Trophoblast cell (in vitro differentiated cells and primary cell): ENCODE measurements around the gene ZBTB17.

Experiments
- DNase-seq, 2 donors: peaks; one replicate each; pipeline ENCODE4 v3.0.0-alpha.2; 2016
- H2AFZ ChIP-seq: 2 replicates; pipeline ENCODE4 v1.6.1; 2013; ENCODE audit warnings: low read length, moderate library complexity, mild to moderate bottlenecking; ENCODE audit not compliant: insufficient read depth, poor library complexity
- H2AK5ac ChIP-seq: 2 replicates; pipeline ENCODE4 v1.6.1; 2013; ENCODE audit warnings: mild to moderate bottlenecking, low read length
- H2BK120ac ChIP-seq: 2 replicates; pipeline ENCODE4 v1.6.1; 2013; ENCODE audit warnings: low read length, mild to moderate bottlenecking, moderate library complexity; ENCODE audit not compliant: insufficient read depth, poor library complexity
- H2BK12ac ChIP-seq: 2 replicates; pipeline ENCODE4 v1.6.1; 2013; ENCODE audit warnings: mild to moderate bottlenecking, low read length, moderate library complexity
- H2BK5ac ChIP-seq: 2 replicates; pipeline ENCODE4 v1.6.1; 2013; ENCODE audit warnings: low read length, low read depth, moderate library complexity, mild to moderate bottlenecking; ENCODE audit not compliant: poor library complexity
- H3K14ac ChIP-seq: 2 replicates; pipeline ENCODE4 v1.6.1; 2013; ENCODE audit warnings: mild to moderate bottlenecking, low read length
- H3K18ac ChIP-seq: 2 replicates; pipeline ENCODE4 v1.6.1; 2013; ENCODE audit warnings: mild to moderate bottlenecking, low read length
- H3K23ac ChIP-seq: 2 replicates; pipeline ENCODE4 v1.6.1; 2013; ENCODE audit warnings: low read length
- H3K27ac ChIP-seq: 2 replicates; pipeline ENCODE4 v1.5.1; 2013; ENCODE audit warnings: low read depth, mild to moderate bottlenecking, inconsistent platforms, low read length, moderate library complexity
- H3K27me3 ChIP-seq: 2 replicates; pipeline ENCODE4 v1.6.1; 2013; ENCODE audit warnings: inconsistent platforms, mild to moderate bottlenecking, low read length, moderate library complexity; ENCODE audit not compliant: insufficient read depth
- H3K36me3 ChIP-seq, 2 experiments: 1 replicate in 1 of 2; 2 replicates in 1 of 2; pipeline ENCODE4 v1.6.1; 2013; ENCODE audit warnings: low read length in 2 of 2, mild to moderate bottlenecking in 2 of 2, moderate library complexity in 1 of 2; ENCODE audit not compliant: insufficient read depth in 2 of 2, control insufficient read depth in 1 of 2
- H3K4ac ChIP-seq: 2 replicates; pipeline ENCODE4 v1.6.1; 2013; ENCODE audit warnings: low read depth, mild to moderate bottlenecking, low read length, moderate library complexity
- H3K4me1 ChIP-seq, 2 experiments: 1 replicate in 1 of 2; 2 replicates in 1 of 2; pipeline ENCODE4 v1.6.1; 2013; ENCODE audit warnings: low read length in 2 of 2, mild to moderate bottlenecking in 2 of 2, moderate library complexity in 1 of 2; ENCODE audit not compliant: insufficient read depth in 2 of 2, control insufficient read depth in 1 of 2
- H3K4me2 ChIP-seq: 2 replicates; pipeline ENCODE4 v1.6.1; 2013; ENCODE audit warnings: inconsistent platforms, mild to moderate bottlenecking, low read length, moderate library complexity
- H3K4me3 ChIP-seq: 2 replicates; pipeline ENCODE4 v1.5.1; 2013; ENCODE audit warnings: mild to moderate bottlenecking, low read depth, low read length, inconsistent platforms
- H3K79me1 ChIP-seq: one replicate; pipeline ENCODE4 v1.6.1; 2013; ENCODE audit warnings: low read length
- H3K79me2 ChIP-seq: 2 replicates; pipeline ENCODE4 v1.6.1; 2013; ENCODE audit warnings: low read length, mild to moderate bottlenecking; ENCODE audit not compliant: control insufficient read depth, insufficient read depth, poor library complexity
- H3K9ac ChIP-seq: 2 replicates; pipeline ENCODE4 v1.6.1; 2013; ENCODE audit warnings: mild to moderate bottlenecking, low read length
- H3K9me3 ChIP-seq: 2 replicates; pipeline ENCODE4 v1.6.1; 2013; ENCODE audit warnings: low read depth, mild to moderate bottlenecking, control low read depth, inconsistent platforms, low read length; ENCODE audit not compliant: insufficient read depth
- H4K12ac ChIP-seq: 2 replicates; pipeline ENCODE4 v1.6.1; 2013; ENCODE audit warnings: low read depth, mild to moderate bottlenecking, low read length, moderate library complexity
- H4K8ac ChIP-seq: 2 replicates; pipeline ENCODE4 v1.6.1; 2013; ENCODE audit warnings: low read depth, mild to moderate bottlenecking, low read length, moderate library complexity
- H4K91ac ChIP-seq: one replicate; pipeline ENCODE4 v1.6.1; 2013; ENCODE audit warnings: low read depth, mild to moderate bottlenecking, low read length, moderate library complexity
- WGBS: extraction: QIAGEN DNeasy Blood & Tissue Kit; methylation state at CpG from one replicate; pipeline ENCODE4 v1.1.7; 2013; ENCODE audit warnings: missing lambda C conversion rate; ENCODE audit not compliant: insufficient read length, insufficient coverage; ENCODE audit errors: extremely low coverage; 5-methylcytosine and 5-hydroxymethylcytosine counted together

Gene ZBTB17

GRCh38 chr1:16009030-16009460 lies 33.1 kb upstream of the ZBTB17 start:
- no peak overlapping the region for H3K4me3 ChIP-seq
- peaks cover 4% of the 10 kb centered on the region for H3K9me3 ChIP-seq
- no peak overlapping the region for H3K4ac ChIP-seq
- no peak overlapping the region for H3K4me2 ChIP-seq
- no peaks in the 10 kb centered on the region for H3K79me2 ChIP-seq
- peaks cover 6% of the 10 kb centered on the region for H3K79me1 ChIP-seq
- H3K14ac ChIP-seq = no peak overlapping the region
- H3K9ac ChIP-seq = no peak overlapping the region
- no peak overlapping the region for H3K27ac ChIP-seq
- H4K12ac ChIP-seq = no peak overlapping the region
- H2AK5ac ChIP-seq = no peak overlapping the region
- H3K27me3 ChIP-seq = no peaks in the 10 kb centered on the region
- H2BK5ac ChIP-seq = no peak overlapping the region
- H3K4me1 ChIP-seq = peaks cover 10 to 13% of the 10 kb centered on the region in 2 experiments
- DNase-seq = peak; percentile 64 to 90
- no peak overlapping the region for H4K91ac ChIP-seq
- no peak overlapping the region for H3K23ac ChIP-seq
- H3K36me3 ChIP-seq = no peaks in the 10 kb centered on the region
- H2BK120ac ChIP-seq = no peak overlapping the region
- no CpG with 5 or more reads among the region's 4 CpGs for WGBS
- no peak overlapping the region for H4K8ac ChIP-seq
- no peak overlapping the region for H2BK12ac ChIP-seq
- H2AFZ ChIP-seq = no peak overlapping the region
- no peak overlapping the region for H3K18ac ChIP-seq

GRCh38 chr1:16007671-16008341 lies 31.9 kb upstream of the ZBTB17 start:
- Histone ChIP-seq H3K9me3 (peaks cover 4% of the 10 kb centered on the region), H2AFZ (no peak overlapping the region), H2BK120ac (no peak overlapping the region), H2BK5ac (no peak overlapping the region), H3K4ac (no peak overlapping the region), H4K8ac (no peak overlapping the region), H3K18ac (no peak overlapping the region), H3K79me2 (no peaks in the 10 kb centered on the region), H3K14ac (no peak overlapping the region), H3K23ac (no peak overlapping the region), H3K79me1 (peaks cover 3% of the 10 kb centered on the region), H4K12ac (no peak overlapping the region), H2BK12ac (no peak overlapping the region), H2AK5ac (no peak overlapping the region), H3K4me2 (no peak overlapping the region), H3K9ac (no peak overlapping the region), H3K27ac (no peak overlapping the region), H3K36me3 (no peaks in the 10 kb centered on the region), H3K4me3 (no peak overlapping the region), H3K27me3 (no peaks in the 10 kb centered on the region), H4K91ac (no peak overlapping the region), H3K4me1 (peaks cover 3 to 4% of the 10 kb centered on the region in 2 experiments)
- DNase-seq = no peak
- WGBS = no CpG with 5 or more reads among the region's 6 CpGs

GRCh38 chr1:16006552-16007485 lies 30.9 kb upstream of the ZBTB17 start:
- Histone ChIP-seq H3K4me1 (no peaks in the 10 kb centered on the region), H3K27me3 (no peaks in the 10 kb centered on the region), H3K79me2 (no peaks in the 10 kb centered on the region), H3K4ac (no peak overlapping the region), H4K91ac (no peak overlapping the region), H3K9ac (no peak overlapping the region), H4K12ac (no peak overlapping the region), H3K4me3 (peak overlapping the region; percentile 48), H2BK5ac (no peak overlapping the region), H2BK12ac (no peak overlapping the region), H3K14ac (no peak overlapping the region), H3K79me1 (no peaks in the 10 kb centered on the region), H3K36me3 (no peaks in the 10 kb centered on the region), H2AK5ac (no peak overlapping the region), H3K27ac (no peak overlapping the region), H3K23ac (no peak overlapping the region), H3K9me3 (peaks cover 4% of the 10 kb centered on the region), H4K8ac (no peak overlapping the region), H3K18ac (no peak overlapping the region), H3K4me2 (no peak overlapping the region), H2BK120ac (no peak overlapping the region), H2AFZ (no peak overlapping the region)
- WGBS = no CpG with 5 or more reads among the region's 9 CpGs
- DNase-seq = no peak

GRCh38 chr1:16006010-16006409 lies 30.1 kb upstream of the ZBTB17 start:
- Histone ChIP-seq H3K9ac (no peak overlapping the region), H2BK12ac (no peak overlapping the region), H4K8ac (no peak overlapping the region), H4K91ac (no peak overlapping the region), H3K36me3 (no peaks in the 10 kb centered on the region), H3K18ac (no peak overlapping the region), H3K14ac (no peak overlapping the region), H2AK5ac (peak overlapping the region; percentile 75), H3K27me3 (no peaks in the 10 kb centered on the region), H3K27ac (no peak overlapping the region), H4K12ac (no peak overlapping the region), H3K4ac (no peak overlapping the region), H2BK5ac (no peak overlapping the region), H3K9me3 (peaks cover 4% of the 10 kb centered on the region), H3K79me1 (no peaks in the 10 kb centered on the region), H2AFZ (no peak overlapping the region), H2BK120ac (no peak overlapping the region), H3K4me3 (no peak overlapping the region), H3K4me2 (no peak overlapping the region), H3K23ac (no peak overlapping the region), H3K4me1 (no peaks in the 10 kb centered on the region), H3K79me2 (no peaks in the 10 kb centered on the region)
- DNase-seq = no peak
- WGBS = no CpG with 5 or more reads among the region's 11 CpGs
